GM18499 (cell line): ENCODE data around the gene CRYGA.
"Not testable (repeated sequence)": the region's sequence is repeated elsewhere in the genome, so short reads cannot be mapped to it uniquely, and the experiment has no call there.

Source experiments
- ATAC-seq: cut with Tn5 transposase; IDR thresholded peaks from one replicate; pipeline ENCODE4 v1.9.1; 2021; ENCODE audit warnings: moderate number of reproducible peaks; ENCODE audit not compliant: insufficient read depth, unreplicated experiment

CRYGA gene

GRCh38 chr2:208172125-208172524 is 8.7 kb upstream of the CRYGA start:
- no peak for ATAC-seq

DNA sequence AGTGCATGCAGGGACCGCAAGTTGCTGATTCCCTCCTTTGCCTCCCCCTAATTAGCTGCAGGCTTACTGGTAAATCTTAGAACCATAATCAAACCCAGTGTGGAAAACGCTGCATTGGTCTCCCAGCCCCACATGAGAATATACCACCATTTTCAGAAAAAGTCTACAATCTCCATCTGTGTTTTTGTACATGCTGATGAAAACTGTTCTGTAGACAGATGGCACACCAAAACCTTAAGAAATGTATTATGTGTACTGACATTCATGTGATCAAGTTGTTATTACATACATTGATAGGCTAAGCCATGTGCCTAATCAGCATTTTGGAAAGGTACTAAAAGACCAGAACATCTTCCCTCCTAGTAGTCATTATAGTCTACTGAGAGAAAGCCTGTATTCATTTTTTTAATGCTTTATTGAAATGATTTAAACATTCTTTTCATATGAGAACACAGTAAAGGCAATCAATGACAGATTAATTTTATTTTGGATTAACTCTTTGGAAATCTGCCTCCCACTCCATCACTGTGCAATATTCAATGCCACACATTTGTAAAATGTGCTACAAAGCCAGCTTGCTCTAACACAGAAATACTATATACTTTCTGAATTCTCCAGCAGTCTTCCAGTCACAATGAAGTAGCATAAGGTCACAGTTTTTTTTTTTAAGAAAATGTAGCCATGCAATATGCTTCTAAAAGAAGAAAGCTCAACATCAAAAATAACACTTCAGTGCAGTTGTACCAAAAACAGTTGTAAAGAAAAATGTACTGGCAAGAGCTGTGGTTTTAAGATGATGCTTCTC is 1.8 kb upstream of the CRYGA start:
- ATAC-seq: no peak

- no peak for ATAC-seq
Measured at GRCh38 chr2:208156439-208156838, 7.0 kb downstream of the CRYGA start.

DNA sequence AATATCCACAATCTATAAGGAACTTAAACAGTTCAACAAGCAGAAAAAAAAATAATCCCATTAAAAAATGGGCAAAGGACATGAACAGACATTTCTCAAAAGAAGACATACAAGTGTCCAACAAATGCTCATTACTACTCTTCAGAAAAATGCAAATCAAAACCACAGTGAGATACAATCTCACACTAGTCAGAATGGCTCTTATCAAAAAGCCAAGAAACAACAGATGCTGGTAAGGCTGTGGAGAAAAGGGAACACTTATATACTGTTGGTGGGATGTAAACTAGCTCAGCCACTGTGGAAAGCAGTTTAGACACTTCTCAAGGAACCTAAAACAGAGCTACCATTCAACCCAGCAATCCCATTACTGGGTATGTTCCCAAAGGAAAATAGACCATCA is 10.2 kb downstream of the CRYGA start:
- ATAC-seq: no peak

DNA sequence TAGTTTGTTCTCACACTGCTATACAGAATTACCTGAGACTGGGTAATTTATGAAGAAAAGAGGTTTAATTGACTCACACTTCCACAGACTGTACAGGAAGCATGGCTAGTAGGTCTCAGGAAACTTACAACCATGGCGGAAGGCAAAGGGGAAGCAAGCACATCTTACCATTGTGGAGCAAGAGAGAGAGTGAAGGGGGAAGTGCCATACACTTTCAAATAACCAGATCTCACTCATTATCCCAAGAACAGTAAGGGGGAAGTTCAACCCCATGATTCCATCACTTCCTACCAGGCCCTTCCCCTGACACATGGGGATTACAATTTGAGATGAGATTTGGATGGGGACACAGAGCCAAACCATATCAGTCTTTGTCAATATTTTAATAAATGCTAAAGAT is 12.4 kb downstream of the CRYGA start:
- no peak for ATAC-seq

- no peak for ATAC-seq
Measured at GRCh38 chr2:208150094-208150493, 13.3 kb downstream of the CRYGA start.

DNA sequence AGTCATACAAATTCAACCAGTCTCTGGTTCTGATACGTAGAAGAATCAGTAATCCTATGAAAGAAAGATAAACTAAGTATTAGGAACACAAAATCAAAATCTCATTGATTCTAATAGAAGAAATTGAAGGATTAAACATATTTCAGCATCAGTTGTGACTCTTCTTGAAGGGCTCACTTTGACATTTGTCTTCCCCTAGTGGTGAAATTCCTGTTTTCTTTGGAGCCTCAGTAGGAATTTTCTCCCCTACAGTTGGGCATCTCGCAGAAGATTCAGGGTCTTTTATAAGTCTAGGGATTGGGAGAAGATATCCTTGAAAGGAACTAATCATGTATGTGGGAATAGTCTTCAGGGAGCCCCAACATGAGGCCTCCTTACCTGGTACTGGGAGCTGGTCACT is 14.6 kb downstream of the CRYGA start:
- ATAC-seq: no peak

DNA sequence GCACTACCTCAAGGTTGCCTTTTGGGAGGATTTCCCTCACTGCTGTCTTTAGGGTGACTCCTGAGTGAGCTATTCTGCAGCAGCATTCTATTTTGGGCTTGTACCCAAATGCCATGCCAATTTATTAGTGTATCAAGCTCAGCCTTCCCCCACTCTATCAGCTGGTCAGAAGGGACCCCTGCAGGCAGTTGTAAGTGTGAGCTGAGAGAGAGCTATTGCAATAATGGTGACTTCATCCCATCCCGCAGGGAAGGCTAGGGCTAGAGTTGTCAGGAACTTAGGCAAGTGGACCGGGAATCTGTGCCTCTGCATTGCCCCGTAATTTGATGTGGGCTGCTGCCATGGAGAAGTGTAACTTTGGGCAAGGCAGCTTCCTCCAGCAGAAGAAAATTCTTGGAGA is 15.6 kb downstream of the CRYGA start:
- no peak for ATAC-seq

DNA sequence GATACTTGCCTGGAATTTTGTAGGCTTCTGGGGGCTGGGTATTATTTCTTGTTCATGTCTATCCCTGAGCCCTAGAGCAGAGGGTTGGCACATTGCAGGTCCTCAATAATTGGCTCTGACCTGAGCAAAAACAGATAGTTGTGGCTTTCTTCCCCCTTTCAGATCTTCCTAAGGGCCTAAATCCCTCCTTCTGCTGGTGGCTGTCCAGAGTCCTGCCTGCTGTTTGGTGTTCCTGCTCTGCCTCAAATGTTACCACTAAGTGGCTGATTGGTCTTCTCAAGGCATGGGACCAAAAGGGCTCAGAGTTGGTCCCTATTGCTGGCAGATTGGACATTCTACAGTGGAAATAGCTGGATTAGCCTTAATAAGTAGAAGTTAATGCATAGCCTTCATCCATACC is 16.4 kb downstream of the CRYGA start:
- ATAC-seq: no peak

DNA sequence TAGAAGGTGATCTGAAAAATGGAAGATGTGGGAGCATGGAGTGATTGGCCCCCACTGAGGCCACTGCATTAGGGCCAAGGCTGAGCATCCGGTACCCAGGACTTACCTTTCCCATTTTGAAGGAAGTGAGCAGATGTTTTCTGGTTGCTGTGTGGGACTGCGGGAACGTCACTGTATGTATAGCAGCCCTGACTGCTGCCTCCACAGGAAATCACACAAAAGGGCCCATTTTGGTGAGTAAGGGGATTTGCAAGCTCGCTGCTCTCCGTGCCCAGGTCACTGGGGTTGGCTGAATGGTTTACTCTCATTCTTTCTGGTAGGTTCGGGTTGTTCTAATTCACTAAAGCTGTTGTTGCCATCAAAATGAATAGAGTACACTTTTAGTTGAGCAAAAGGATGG is 17.4 kb downstream of the CRYGA start, which contains the start of gene CRYGB:
CRYGB (minus strand) TSS at position 153 of the 400 bp plus-strand sequence; CDS start at position 115, 38 bp downstream.
- ATAC-seq: no peak

DNA sequence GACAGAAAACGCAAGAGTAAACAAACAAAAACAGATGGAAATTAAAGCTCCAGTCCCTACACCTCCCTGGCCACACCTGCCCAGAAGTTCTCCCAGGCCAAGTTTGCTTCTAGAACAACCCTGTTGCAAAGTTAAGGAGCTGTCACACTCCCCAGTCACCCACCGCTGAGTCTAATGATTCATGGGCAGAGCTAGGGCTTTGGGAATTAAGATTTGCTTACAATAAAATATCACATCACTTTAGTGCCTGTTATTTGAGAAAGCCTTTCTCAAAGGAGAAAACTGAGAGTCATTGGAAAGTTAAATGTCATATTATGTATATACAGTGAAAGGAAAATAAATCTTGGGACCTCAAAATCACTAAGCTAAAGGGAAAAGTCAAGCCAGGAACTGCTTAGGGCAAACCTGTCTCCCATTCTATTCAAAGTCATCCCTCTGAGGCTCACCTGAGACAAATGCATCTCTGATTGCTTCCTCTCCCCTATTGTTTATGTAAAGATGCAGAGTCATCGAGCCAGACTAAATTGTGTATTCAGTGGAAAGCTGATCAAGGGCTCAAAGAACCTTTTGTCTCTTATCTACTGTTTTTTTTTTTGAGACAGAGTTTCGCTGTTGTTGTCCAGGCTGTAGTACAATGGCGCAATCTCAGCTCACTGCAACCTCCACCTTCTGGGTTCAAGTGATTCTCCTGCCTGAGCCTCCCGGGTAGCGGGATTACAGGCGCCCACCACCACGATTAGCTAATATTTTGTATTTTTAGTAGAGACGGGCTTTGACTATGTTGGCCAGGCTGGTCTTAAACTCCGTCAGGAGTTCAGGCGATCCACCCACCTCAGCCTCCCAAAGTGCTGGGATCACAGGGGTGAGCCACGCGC is 20.2 kb downstream of the CRYGA start:
- no peak for ATAC-seq

DNA sequence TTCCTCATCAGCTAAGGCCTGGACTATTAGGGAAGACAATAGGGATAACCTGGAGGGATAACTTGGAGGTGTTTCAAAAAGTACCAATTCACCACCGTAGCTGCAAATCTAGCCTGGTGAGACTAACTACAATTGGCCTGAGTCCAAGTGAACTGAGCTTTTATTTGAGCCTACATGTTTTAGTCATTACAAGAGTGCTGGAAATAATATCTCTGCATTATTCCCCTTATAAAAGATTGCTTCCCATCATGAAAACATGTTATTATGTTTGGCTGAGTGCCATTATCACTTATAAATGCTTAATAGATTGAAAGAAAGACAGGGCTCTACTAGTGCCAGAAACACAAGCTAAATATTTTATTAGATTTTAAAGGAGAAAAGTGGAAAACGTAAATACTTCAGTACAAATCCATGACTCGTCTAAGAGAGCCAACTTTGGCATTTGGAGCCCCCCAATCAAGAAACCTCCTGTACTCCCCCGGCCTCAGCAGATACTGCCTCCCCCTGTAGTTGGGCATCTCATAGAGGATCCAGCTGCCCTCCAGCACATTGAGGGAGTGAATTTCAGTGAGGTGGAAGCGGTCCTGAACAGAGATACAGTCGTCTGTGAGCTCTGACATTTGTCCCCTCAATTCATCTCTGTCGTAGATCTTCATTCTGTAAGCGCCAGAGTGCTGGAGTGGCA is 21.0 kb downstream of the CRYGA start:
- ATAC-seq: no peak

DNA sequence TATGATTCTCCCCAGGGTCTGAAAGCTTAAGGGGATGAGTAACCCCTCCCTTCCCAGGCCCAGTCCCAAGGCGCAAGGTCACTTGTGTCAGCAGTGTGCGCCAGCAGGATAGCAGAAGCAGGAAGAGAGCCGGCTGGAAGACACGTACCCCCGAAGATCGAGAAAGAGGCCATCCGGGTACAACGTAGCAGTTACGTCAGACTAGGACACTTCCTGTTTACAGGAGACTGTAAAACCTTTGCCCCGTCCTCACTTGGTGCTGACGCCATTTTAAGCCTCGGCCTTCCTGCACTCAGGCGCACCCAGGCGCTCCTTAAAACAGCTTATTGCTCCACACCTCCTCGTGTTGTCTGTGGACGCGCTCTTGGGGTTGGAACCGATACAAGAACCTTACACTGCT is 23.9 kb downstream of the CRYGA start:
- ATAC-seq: no peak

- ATAC-seq: not testable (repeated sequence)
Measured at GRCh38 chr2:208138334-208138733, 25.1 kb downstream of the CRYGA start.

DNA sequence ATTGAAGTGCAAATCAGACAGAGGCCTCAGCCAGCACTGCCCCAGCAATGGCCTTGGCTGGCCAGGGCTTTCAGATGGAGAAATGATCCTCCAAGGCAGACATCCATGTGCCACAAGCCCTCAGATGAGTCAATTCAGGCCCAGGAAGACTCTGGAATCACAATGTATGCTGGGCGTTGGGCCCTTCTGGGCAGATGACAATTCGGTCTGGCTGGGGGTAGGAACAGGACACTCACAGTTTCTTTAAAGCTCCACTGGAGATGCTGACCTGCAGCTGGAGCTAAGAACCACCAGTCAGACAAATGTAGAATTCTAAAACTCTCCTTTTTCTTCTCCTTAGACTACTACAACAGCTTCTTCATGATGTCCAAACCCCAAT is 26.7 kb downstream of the CRYGA start:
- no peak for ATAC-seq

GRCh38 chr2:208135794-208136715 is 27.3 kb downstream of the CRYGA start:
- no peak for ATAC-seq

DNA sequence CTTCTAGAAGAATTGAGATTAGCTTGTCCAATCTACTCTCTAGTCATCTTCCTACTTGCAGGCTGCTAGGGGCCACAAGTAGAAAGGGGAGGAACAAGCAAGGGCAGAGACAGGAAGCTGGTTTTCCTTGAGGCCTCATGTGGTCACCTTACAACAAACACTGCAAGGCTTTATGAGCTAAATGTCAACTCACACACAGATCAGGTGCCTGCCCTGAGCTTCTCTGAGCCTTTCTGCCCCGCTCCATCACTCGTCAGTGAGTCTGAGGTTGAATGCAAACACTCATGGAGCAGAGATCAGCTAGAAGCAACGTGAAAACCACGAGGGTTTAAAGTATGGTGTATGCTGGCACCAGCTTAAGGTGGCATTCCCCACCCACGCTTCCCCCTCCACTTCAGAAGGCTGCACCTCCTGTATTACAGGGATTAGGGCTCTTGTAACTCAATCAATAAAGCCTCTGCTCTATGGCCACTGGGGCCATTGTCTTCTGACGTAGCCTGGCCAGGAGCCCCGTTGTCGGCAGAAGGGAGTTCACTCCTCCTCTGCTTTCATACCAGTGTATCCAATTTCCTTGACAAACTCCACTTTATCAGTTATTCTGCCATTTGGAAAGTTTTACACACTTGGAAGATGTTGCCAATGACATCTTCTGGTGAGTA is 28.3 kb downstream of the CRYGA start:
- ATAC-seq: no peak

DNA sequence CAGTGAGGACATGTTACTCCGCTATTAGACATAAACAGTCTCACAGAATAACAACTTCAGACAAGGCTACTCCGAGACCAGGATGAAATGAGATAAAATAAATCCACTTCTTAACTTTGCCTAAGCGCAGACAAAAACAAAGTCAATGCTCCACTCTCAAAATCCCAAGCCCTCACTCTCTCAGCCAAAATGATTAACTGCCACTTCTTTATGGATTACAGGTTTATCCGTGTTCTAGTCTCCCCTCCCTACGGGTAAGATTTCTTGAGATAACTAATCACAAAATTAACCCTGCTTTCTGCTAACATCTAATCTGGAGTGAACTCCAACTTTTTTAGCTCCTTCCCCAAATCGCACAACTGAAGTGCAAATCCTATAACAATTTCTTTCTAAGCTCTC is 32.7 kb downstream of the CRYGA start:
- ATAC-seq: no peak
